GM12875 (cell line): ENCODE results near the gene IFT25.
"Not testable (repeated sequence)": the region's sequence is repeated elsewhere in the genome, so short reads cannot be mapped to it uniquely, and the experiment has no call there.

Experiments used
- H3K4me3 ChIP-seq: one replicate; pipeline ENCODE4 v1.5.1; 2011; ENCODE audit warnings: low read depth, low read length, control low read depth
- TF ChIP-seq, protein P1 (sequence below): IDR thresholded peaks from 2 replicates; pipeline ENCODE4 v1.5.1; 2011; ENCODE audit warnings: low read depth, mild to moderate bottlenecking, control low read depth, inconsistent platforms, low read length, moderate library complexity, borderline replicate concordance; ENCODE audit not compliant: insufficient read depth

Gene IFT25

DNA sequence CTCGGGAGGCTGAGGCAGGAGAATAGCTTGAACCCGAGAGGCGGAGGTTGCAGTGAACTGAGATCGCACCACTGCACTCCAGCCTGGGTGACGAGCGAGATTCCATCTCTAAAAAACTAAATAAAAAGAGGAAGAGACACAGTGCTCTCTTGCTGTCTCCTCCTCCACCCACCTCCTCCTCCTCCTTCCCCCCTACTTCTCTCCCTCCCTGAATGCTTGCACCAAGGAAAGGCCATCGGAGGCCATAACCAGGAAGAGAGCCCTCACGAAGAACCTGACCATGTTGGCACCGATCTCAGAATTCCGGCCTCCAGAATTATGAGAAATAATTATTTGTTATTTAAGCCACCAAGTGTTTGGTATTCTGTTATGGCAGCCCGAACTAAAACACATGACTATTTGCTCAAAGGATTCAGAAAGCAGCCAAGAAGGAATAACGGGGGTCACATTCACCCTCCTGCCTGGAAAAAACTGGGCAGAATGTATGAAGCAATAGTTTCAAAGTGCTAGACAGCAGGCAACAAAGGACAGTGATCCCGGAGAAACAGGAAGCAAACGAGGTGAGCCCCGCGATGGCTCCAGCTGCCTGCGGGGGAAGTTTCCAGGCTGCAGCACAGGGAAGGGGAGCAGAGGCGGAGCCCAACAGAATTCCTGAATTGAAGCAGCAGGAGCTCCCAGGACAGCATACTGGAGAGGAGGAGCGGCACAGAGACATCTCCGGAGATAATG, 36.7 kb upstream of the IFT25 start:
- H3K4me3 ChIP-seq, result no peak overlapping the region
- TF ChIP-seq, protein P1, sequence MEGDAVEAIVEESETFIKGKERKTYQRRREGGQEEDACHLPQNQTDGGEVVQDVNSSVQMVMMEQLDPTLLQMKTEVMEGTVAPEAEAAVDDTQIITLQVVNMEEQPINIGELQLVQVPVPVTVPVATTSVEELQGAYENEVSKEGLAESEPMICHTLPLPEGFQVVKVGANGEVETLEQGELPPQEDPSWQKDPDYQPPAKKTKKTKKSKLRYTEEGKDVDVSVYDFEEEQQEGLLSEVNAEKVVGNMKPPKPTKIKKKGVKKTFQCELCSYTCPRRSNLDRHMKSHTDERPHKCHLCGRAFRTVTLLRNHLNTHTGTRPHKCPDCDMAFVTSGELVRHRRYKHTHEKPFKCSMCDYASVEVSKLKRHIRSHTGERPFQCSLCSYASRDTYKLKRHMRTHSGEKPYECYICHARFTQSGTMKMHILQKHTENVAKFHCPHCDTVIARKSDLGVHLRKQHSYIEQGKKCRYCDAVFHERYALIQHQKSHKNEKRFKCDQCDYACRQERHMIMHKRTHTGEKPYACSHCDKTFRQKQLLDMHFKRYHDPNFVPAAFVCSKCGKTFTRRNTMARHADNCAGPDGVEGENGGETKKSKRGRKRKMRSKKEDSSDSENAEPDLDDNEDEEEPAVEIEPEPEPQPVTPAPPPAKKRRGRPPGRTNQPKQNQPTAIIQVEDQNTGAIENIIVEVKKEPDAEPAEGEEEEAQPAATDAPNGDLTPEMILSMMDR, result no peak

DNA sequence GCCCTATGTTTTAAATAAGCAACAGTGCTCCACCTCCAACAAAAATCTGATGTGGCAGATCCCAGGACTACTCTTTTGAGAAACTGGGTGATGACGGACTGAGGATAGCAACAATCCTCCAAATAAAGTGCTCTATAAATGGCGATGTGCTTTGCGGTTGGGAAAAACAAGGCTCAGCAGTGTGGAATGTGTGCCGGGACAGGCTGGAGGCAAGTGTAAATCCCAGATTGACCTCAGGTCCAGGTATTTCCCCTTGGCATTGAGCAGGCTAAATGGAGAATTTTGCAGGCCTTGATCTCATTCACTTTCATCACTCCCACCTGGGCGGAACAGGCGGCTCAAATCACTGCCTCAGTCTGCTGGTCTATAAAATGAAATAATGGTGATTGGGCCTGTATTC, 35.7 kb upstream of the IFT25 start:
- H3K4me3 ChIP-seq, result no peak overlapping the region
- TF ChIP-seq, protein P1, result no peak

DNA sequence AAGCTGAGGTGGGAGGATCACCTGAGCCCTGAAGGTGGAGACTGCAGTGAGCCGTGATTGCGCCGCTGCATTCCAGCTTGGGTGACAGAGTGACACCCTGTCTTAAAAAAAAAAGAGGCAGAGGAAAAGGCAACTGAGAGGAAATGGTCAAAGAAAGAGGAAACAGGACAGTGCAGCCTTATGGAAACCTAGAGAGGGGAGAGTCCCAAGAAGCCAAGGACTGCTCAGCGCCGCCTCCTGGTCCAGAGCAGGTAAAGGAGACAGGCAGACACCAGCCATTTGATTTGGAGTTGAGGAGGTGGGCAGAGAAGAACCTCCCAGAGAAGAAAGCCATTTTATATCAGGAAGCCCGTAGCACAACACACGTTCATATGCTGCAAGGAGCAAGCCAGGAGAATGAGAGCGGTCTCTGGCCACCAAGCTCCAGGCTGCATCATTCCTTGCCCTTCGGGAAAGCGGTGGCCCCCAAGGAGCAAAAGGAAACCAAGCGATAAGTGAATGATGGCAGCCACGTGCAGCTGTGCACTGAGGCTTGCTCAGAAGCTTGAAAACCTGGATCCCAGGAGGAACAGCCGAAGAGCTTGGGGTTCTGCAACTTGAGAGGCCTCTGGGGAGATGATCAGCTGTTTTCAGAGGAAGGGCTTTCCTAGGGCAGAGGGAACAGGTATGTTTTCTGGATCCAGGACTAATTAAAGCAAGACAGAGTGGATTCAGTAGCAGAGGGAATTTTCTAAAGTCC, 34.4 kb upstream of the IFT25 start:
- TF ChIP-seq, protein P1, result no peak
- H3K4me3 ChIP-seq, result no peak overlapping the region

DNA sequence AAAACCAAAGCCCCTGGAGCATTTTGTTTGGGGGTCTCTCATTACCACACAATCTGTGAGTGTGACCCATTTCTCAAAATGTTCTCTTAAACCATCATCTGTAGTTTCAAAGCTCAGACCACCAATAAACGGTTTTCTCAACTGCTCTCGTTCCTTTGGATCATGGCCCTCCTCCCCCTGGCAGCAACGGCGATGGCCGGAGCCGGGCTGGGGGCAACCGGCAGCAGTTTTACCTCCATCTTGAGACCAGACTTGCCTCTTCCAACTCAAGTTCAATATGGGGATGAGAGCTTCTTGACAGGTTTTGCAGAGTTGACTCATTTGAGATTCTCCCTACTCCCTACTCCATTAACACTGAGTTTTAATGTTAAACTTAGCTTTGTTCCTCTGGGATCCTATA, 30.4 kb upstream of the IFT25 start:
- no peak overlapping the region for H3K4me3 ChIP-seq
- TF ChIP-seq, protein P1, result no peak

DNA sequence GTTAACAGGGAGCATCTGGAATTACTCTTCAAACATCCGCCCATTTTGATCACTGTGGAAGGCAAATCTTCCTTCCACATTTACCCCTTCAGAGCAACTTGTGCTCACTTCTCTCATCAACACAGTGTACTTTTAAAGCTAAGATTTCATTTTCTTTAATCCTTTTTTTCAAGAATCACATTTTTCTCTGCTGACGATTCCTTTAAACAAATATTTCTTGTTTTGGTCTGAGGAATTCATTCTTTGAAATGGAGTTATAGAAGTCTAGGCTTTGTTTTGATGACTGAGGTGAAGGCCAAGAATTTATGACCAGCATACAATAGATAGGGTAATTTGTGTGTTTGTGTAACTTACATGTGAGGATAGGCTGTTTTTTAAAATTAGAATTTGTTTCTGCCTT, 26.2 kb upstream of the IFT25 start:
- TF ChIP-seq, protein P1, result no peak
- H3K4me3 ChIP-seq, result no peak overlapping the region

DNA sequence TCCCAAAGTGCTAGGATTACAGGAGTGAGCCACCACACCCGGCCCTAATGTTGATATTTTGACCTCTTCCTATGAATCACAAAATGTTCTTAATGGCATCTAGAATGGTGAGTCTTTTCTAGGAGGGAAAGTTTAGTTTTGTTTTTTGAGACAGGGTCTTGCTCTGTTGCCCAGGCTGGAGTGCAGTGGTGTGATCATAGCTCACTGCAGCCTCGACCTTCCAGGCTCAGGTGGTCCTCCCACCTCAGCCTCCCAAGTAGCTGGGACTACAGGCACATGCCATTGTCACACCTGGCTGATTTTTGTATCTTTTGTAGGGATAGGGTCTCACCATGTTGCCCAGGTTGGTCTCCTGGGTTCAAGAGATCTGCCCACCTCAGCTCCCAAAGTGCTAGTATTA, 23.8 kb upstream of the IFT25 start:
- not testable (repeated sequence) for H3K4me3 ChIP-seq

DNA sequence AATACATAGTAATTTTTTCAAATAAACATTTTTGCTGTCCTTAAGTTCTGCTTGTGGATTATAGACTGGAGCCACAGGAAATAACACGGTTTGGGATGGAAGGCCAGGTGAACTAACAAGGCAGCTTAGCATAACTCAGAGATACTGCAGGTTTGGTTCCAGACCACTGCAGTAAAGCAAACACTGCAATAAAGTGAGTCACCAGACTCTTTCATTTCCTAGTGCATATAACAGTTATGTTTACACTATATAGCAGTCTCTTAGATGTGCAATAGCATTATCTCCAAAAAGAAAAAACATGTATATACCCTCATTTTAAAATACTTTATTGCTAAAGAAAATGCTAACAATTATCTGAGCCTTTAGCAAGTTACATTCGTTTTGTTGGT, 22.6 kb upstream of the IFT25 start:
- no peak overlapping the region for H3K4me3 ChIP-seq

More for the DNA sequence above, 22.6 kb upstream of the IFT25 start:
- TF ChIP-seq, protein P1, result no peak
